ENCODE data around the gene ASTN2.

The ASTN2 gene

GRCh38 chr9:116414374-116414773 is 1000.5 kb downstream of the ASTN2 start:
- no peak for DNase-seq (ENCODE audit: low read depth)

- no peak for DNase-seq (ENCODE audit: low read depth)
These were observed 1003.4 kb downstream of the ASTN2 start for GRCh38 chr9:116411506-116411905.

GRCh38 chr9:116409638-116410037 is 1005.2 kb downstream of the ASTN2 start:
- DNase-seq (ENCODE audit: low read depth) = no peak

- no peak for DNase-seq (ENCODE audit: low read depth)
These were observed 1005.7 kb downstream of the ASTN2 start for GRCh38 chr9:116409129-116409528.

- no peak for DNase-seq (ENCODE audit: low read depth)
These were observed 1008.4 kb downstream of the ASTN2 start for GRCh38 chr9:116406469-116406868.

- DNase-seq (ENCODE audit: low read depth) = no peak
These were observed 1009.5 kb downstream of the ASTN2 start for GRCh38 chr9:116405321-116405720.

GRCh38 chr9:116404228-116404627 is 1010.6 kb downstream of the ASTN2 start:
- DNase-seq (ENCODE audit: low read depth) = no peak

GRCh38 chr9:116403171-116403570 is 1011.7 kb downstream of the ASTN2 start:
- no peak for DNase-seq (ENCODE audit: low read depth)

- no peak for DNase-seq (ENCODE audit: low read depth)
These were observed 1019.2 kb downstream of the ASTN2 start for GRCh38 chr9:116395699-116396037.

- no peak for DNase-seq (ENCODE audit: low read depth)
These were observed 1019.8 kb downstream of the ASTN2 start for GRCh38 chr9:116394894-116395698.

- DNase-seq (ENCODE audit: low read depth) = no peak
These were observed 1020.8 kb downstream of the ASTN2 start for GRCh38 chr9:116394070-116394469.

GRCh38 chr9:116393198-116393597 is 1021.7 kb downstream of the ASTN2 start:
- DNase-seq (ENCODE audit: low read depth) = no peak

- DNase-seq (ENCODE audit: low read depth) = peak; percentile 75
These were observed 1023.5 kb downstream of the ASTN2 start for GRCh38 chr9:116391306-116391900.

GRCh38 chr9:116390303-116391228 is 1024.3 kb downstream of the ASTN2 start:
- no peak for DNase-seq (ENCODE audit: low read depth)

GRCh38 chr9:116389541-116390302 is 1025.1 kb downstream of the ASTN2 start:
- no peak for DNase-seq (ENCODE audit: low read depth)

GRCh38 chr9:116387934-116388698 is 1026.7 kb downstream of the ASTN2 start:
- no peak for DNase-seq (ENCODE audit: low read depth)

- DNase-seq (ENCODE audit: low read depth) = peak; percentile 9
These were observed 1030.9 kb downstream of the ASTN2 start for GRCh38 chr9:116383936-116384335.

- no peak for DNase-seq (ENCODE audit: low read depth)
These were observed 1031.7 kb downstream of the ASTN2 start for GRCh38 chr9:116383133-116383532.

- no peak for DNase-seq (ENCODE audit: low read depth)
These were observed 1032.8 kb downstream of the ASTN2 start for GRCh38 chr9:116382053-116382452.

- DNase-seq (ENCODE audit: low read depth) = no peak
These were observed 1033.5 kb downstream of the ASTN2 start for GRCh38 chr9:116381350-116381749.

GRCh38 chr9:116380496-116380995 is 1034.3 kb downstream of the ASTN2 start:
- DNase-seq (ENCODE audit: low read depth) = no peak
